Measurements from ENCODE around the gene QSER1.
"Not testable (repeated sequence)": the region's sequence is repeated elsewhere in the genome, so short reads cannot be mapped to it uniquely, and the experiment has no call there.

QSER1 gene

GRCh38 chr11:32911413-32911812 is 18.8 kb downstream of the QSER1 start:
- Histone ChIP-seq H3K27ac (ENCODE audit: low read length) (no peak overlapping the region), H3K9me3 (ENCODE audit: control insufficient read depth, low read depth, low read length) (no peaks in the 10 kb centered on the region), H3K4me1 (ENCODE audit: control insufficient read depth, low read depth, low read length) (no peaks in the 10 kb centered on the region), H3K36me3 (ENCODE audit: control insufficient read depth, low read depth, low read length) (peaks cover 6% of the 10 kb centered on the region), H3K9ac (ENCODE audit: low read length) (no peak overlapping the region), H3K4me3 (ENCODE audit: low read length) (no peak overlapping the region), H3K27me3 (ENCODE audit: control insufficient read depth, insufficient read depth, low read length) (no peaks in the 10 kb centered on the region)

GRCh38 chr11:32913445-32913844 is 20.8 kb downstream of the QSER1 start:
- H3K9me3 ChIP-seq (ENCODE audit: control insufficient read depth, low read depth, low read length), result no peaks in the 10 kb centered on the region
- no peak overlapping the region for H3K4me3 ChIP-seq (ENCODE audit: low read length)
- no peak overlapping the region for H3K27ac ChIP-seq (ENCODE audit: low read length)
- H3K4me1 ChIP-seq (ENCODE audit: control insufficient read depth, low read depth, low read length), result peaks cover 4% of the 10 kb centered on the region
- H3K9ac ChIP-seq (ENCODE audit: low read length), result no peak overlapping the region
- no peaks in the 10 kb centered on the region for H3K36me3 ChIP-seq (ENCODE audit: control insufficient read depth, low read depth, low read length)
- H3K27me3 ChIP-seq (ENCODE audit: control insufficient read depth, insufficient read depth, low read length), result no peaks in the 10 kb centered on the region

- H3K4me3 ChIP-seq (ENCODE audit: low read length), result no peak overlapping the region
- H3K9ac ChIP-seq (ENCODE audit: low read length), result no peak overlapping the region
- H3K9me3 ChIP-seq (ENCODE audit: control insufficient read depth, low read depth, low read length), result no peaks in the 10 kb centered on the region
- H3K36me3 ChIP-seq (ENCODE audit: control insufficient read depth, low read depth, low read length), result peaks cover 9% of the 10 kb centered on the region
- H3K27me3 ChIP-seq (ENCODE audit: control insufficient read depth, insufficient read depth, low read length), result no peaks in the 10 kb centered on the region
- no peak overlapping the region for H3K27ac ChIP-seq (ENCODE audit: low read length)
- peaks cover 9% of the 10 kb centered on the region for H3K4me1 ChIP-seq (ENCODE audit: control insufficient read depth, low read depth, low read length)
Observed at GRCh38 chr11:32916361-32916760, 23.8 kb downstream of the QSER1 start.

GRCh38 chr11:32916994-32917393 is 24.4 kb downstream of the QSER1 start:
- Histone ChIP-seq H3K4me1 (ENCODE audit: control insufficient read depth, low read depth, low read length) (peaks cover 9% of the 10 kb centered on the region), H3K4me3 (ENCODE audit: low read length) (no peak overlapping the region), H3K9ac (ENCODE audit: low read length) (no peak overlapping the region), H3K27me3 (ENCODE audit: control insufficient read depth, insufficient read depth, low read length) (no peaks in the 10 kb centered on the region), H3K36me3 (ENCODE audit: control insufficient read depth, low read depth, low read length) (peaks cover 9% of the 10 kb centered on the region), H3K9me3 (ENCODE audit: control insufficient read depth, low read depth, low read length) (no peaks in the 10 kb centered on the region), H3K27ac (ENCODE audit: low read length) (no peak overlapping the region)

GRCh38 chr11:32918427-32918826 is 25.8 kb downstream of the QSER1 start:
- Histone ChIP-seq H3K9ac (ENCODE audit: low read length) (no peak overlapping the region), H3K27me3 (ENCODE audit: control insufficient read depth, insufficient read depth, low read length) (no peaks in the 10 kb centered on the region), H3K9me3 (ENCODE audit: control insufficient read depth, low read depth, low read length) (no peaks in the 10 kb centered on the region), H3K36me3 (ENCODE audit: control insufficient read depth, low read depth, low read length) (peaks cover 9% of the 10 kb centered on the region), H3K4me3 (ENCODE audit: low read length) (no peak overlapping the region), H3K4me1 (ENCODE audit: control insufficient read depth, low read depth, low read length) (peaks cover 9% of the 10 kb centered on the region), H3K27ac (ENCODE audit: low read length) (no peak overlapping the region)

GRCh38 chr11:32919338-32919737 is 26.7 kb downstream of the QSER1 start:
- Histone ChIP-seq H3K4me3 (ENCODE audit: low read length) (no peak overlapping the region), H3K27me3 (ENCODE audit: control insufficient read depth, insufficient read depth, low read length) (no peaks in the 10 kb centered on the region), H3K36me3 (ENCODE audit: control insufficient read depth, low read depth, low read length) (peaks cover 9% of the 10 kb centered on the region), H3K9me3 (ENCODE audit: control insufficient read depth, low read depth, low read length) (no peaks in the 10 kb centered on the region), H3K9ac (ENCODE audit: low read length) (no peak overlapping the region), H3K4me1 (ENCODE audit: control insufficient read depth, low read depth, low read length) (peaks cover 9% of the 10 kb centered on the region), H3K27ac (ENCODE audit: low read length) (no peak overlapping the region)

- Histone ChIP-seq H3K27me3 (ENCODE audit: control insufficient read depth, insufficient read depth, low read length) (no peaks in the 10 kb centered on the region), H3K9ac (ENCODE audit: low read length) (no peak overlapping the region), H3K4me1 (ENCODE audit: control insufficient read depth, low read depth, low read length) (peaks cover 9% of the 10 kb centered on the region), H3K9me3 (ENCODE audit: control insufficient read depth, low read depth, low read length) (no peaks in the 10 kb centered on the region), H3K27ac (ENCODE audit: low read length) (no peak overlapping the region), H3K4me3 (ENCODE audit: low read length) (no peak overlapping the region), H3K36me3 (ENCODE audit: control insufficient read depth, low read depth, low read length) (peaks cover 9% of the 10 kb centered on the region)
Observed at GRCh38 chr11:32920570-32920969, 28.0 kb downstream of the QSER1 start.

- Histone ChIP-seq H3K4me3 (ENCODE audit: low read length) (no peak overlapping the region), H3K36me3 (ENCODE audit: control insufficient read depth, low read depth, low read length) (peaks cover 9% of the 10 kb centered on the region), H3K27ac (ENCODE audit: low read length) (no peak overlapping the region), H3K9ac (ENCODE audit: low read length) (no peak overlapping the region), H3K4me1 (ENCODE audit: control insufficient read depth, low read depth, low read length) (peaks cover 9% of the 10 kb centered on the region), H3K9me3 (ENCODE audit: control insufficient read depth, low read depth, low read length) (no peaks in the 10 kb centered on the region), H3K27me3 (ENCODE audit: control insufficient read depth, insufficient read depth, low read length) (no peaks in the 10 kb centered on the region)
Observed at GRCh38 chr11:32921204-32921603, 28.6 kb downstream of the QSER1 start.

GRCh38 chr11:32931606-32932005 is 39.0 kb downstream of the QSER1 start:
- Histone ChIP-seq H3K27ac (ENCODE audit: low read length) (no peak overlapping the region), H3K36me3 (ENCODE audit: control insufficient read depth, low read depth, low read length) (peaks cover 84% of the 10 kb centered on the region)

GRCh38 chr11:32932196-32932595 is 39.6 kb downstream of the QSER1 start:
- Histone ChIP-seq H3K27ac (ENCODE audit: low read length) (no peak overlapping the region), H3K36me3 (ENCODE audit: control insufficient read depth, low read depth, low read length) (peaks cover 87% of the 10 kb centered on the region), H3K4me1 (ENCODE audit: control insufficient read depth, low read depth, low read length) (peaks cover 9% of the 10 kb centered on the region), H3K4me3 (ENCODE audit: low read length) (no peak overlapping the region), H3K27me3 (ENCODE audit: control insufficient read depth, insufficient read depth, low read length) (no peaks in the 10 kb centered on the region), H3K9me3 (ENCODE audit: control insufficient read depth, low read depth, low read length) (no peaks in the 10 kb centered on the region), H3K9ac (ENCODE audit: low read length) (no peak overlapping the region)

More at GRCh38 chr11:32931606-32932005, 39.0 kb downstream of the QSER1 start:
- H3K4me1 ChIP-seq (ENCODE audit: control insufficient read depth, low read depth, low read length), result peaks cover 9% of the 10 kb centered on the region
- H3K9me3 ChIP-seq (ENCODE audit: control insufficient read depth, low read depth, low read length), result no peaks in the 10 kb centered on the region
- no peak overlapping the region for H3K9ac ChIP-seq (ENCODE audit: low read length)
- H3K27me3 ChIP-seq (ENCODE audit: control insufficient read depth, insufficient read depth, low read length), result no peaks in the 10 kb centered on the region
- H3K4me3 ChIP-seq (ENCODE audit: low read length), result no peak overlapping the region

- H3K27me3 ChIP-seq (ENCODE audit: control insufficient read depth, insufficient read depth, low read length), result no peaks in the 10 kb centered on the region
- H3K4me1 ChIP-seq (ENCODE audit: control insufficient read depth, low read depth, low read length), result no peaks in the 10 kb centered on the region
- peaks cover 96% of the 10 kb centered on the region for H3K36me3 ChIP-seq (ENCODE audit: control insufficient read depth, low read depth, low read length)
- H3K27ac ChIP-seq (ENCODE audit: low read length), result no peak overlapping the region
- H3K4me3 ChIP-seq (ENCODE audit: low read length), result no peak overlapping the region
- H3K9me3 ChIP-seq (ENCODE audit: control insufficient read depth, low read depth, low read length), result no peaks in the 10 kb centered on the region
- H3K9ac ChIP-seq (ENCODE audit: low read length), result no peak overlapping the region
Observed at GRCh38 chr11:32935462-32936029, 42.9 kb downstream of the QSER1 start.

GRCh38 chr11:32936178-32936577 is 43.6 kb downstream of the QSER1 start:
- H3K4me3 ChIP-seq (ENCODE audit: low read length); H3K9me3 ChIP-seq (ENCODE audit: control insufficient read depth, low read depth, low read length); H3K27me3 ChIP-seq (ENCODE audit: control insufficient read depth, insufficient read depth, low read length); H3K4me1 ChIP-seq (ENCODE audit: control insufficient read depth, low read depth, low read length); H3K27ac ChIP-seq (ENCODE audit: low read length); H3K9ac ChIP-seq (ENCODE audit: low read length): not testable (repeated sequence)
- H3K36me3 ChIP-seq (ENCODE audit: control insufficient read depth, low read depth, low read length), result peaks cover 92% of the 10 kb centered on the region
